Endothelial cell of umbilical vein (primary cell): ENCODE measurements around the gene TACSTD2. TPM values are rescaled to one million over a fixed set of nuclear protein-coding genes. Genes with fewer than 3 reads are reported as not detected.
"Not testable (repeated sequence)": the region's sequence is repeated elsewhere in the genome, so short reads cannot be mapped to it uniquely, and the experiment has no call there.

Experiments
- BruUV-seq: library from RNA; stranded (reverse); fragments of 400-500 nt; replicated peaks from 2 replicates; lab custom pipeline; 2021; lab: Mats Ljungman, UMichigan
- CTCF ChIA-PET: fragments of 300-600, 350-600 bp; sonication (Branson Sonifier 250); formaldehyde crosslinking; loops from one replicate; lab custom pipeline; 2021; ENCODE audit warnings: antibody characterized with exemption, inconsistent platforms; lab: Charles Lee
- POLR2A ChIA-PET: fragments of 300-600, 350-600 bp; sonication (Branson Sonifier 250); formaldehyde crosslinking; loops from one replicate; lab custom pipeline; 2021; ENCODE audit warnings: antibody characterized with exemption, inconsistent platforms; lab: Charles Lee
- DNase-seq: peaks from one replicate; pipeline ENCODE4 v3.0.0-alpha.2; 2011; ENCODE audit warnings: low read depth, low spot score
- FAIRE-seq: peaks from 2 replicates; lab custom pipeline; 2011; peaks lifted over from hg19 to GRCh38; lab: Jason Lieb, UNC
- H2AFZ ChIP-seq: 2 replicates; pipeline ENCODE4 v1.6.0; 2012; ENCODE audit warnings: low read depth, low read length, control low read depth, inconsistent platforms
- H3K27ac ChIP-seq: 2 replicates; pipeline ENCODE4 v1.5.1; 2011; ENCODE audit warnings: low read depth, mild to moderate bottlenecking, control low read depth, low read length, moderate library complexity; ENCODE audit not compliant: insufficient read depth
- H3K27me3 ChIP-seq, 2 experiments: 2 replicates each; pipeline versions ENCODE4 v1.6.0 to v1.6.1; 2011; ENCODE audit warnings: low read length in 2 of 2, mixed read lengths in 1 of 2; ENCODE audit not compliant: control insufficient read depth in 2 of 2, insufficient read depth in 2 of 2
- H3K36me3 ChIP-seq, 2 experiments: 2 replicates in 1 of 2; 3 replicates in 1 of 2; pipeline ENCODE4 v1.5.1; 2011; ENCODE audit warnings: low read length in 2 of 2, mild to moderate bottlenecking in 1 of 2, moderate library complexity in 1 of 2; ENCODE audit not compliant: control insufficient read depth in 2 of 2, insufficient read depth in 2 of 2; ENCODE audit errors: extremely low read depth in 1 of 2
- H3K4me1 ChIP-seq: 3 replicates; pipeline ENCODE4 v1.5.1; 2011; ENCODE audit warnings: mild to moderate bottlenecking, low read length; ENCODE audit not compliant: control insufficient read depth, insufficient read depth; ENCODE audit errors: extremely low read depth
- H3K4me2 ChIP-seq: 2 replicates; pipeline ENCODE4 v1.6.1; 2011; ENCODE audit warnings: low read length, control low read depth, mixed read lengths; ENCODE audit not compliant: insufficient read depth
- H3K4me3 ChIP-seq, 3 experiments: fragments of 200-600 bp in 1 of 3; sonication (generic), shearing (Covaris generic) in 1 of 3; replicated peaks in 1 of 3; 2 replicates each; pipeline ENCODE4 v1.5.1; 2011 to 2016; ENCODE audit warnings: control low read depth in 3 of 3, low read length in 3 of 3, mild to moderate bottlenecking in 2 of 3, inconsistent platforms in 1 of 3, low read depth in 1 of 3, moderate library complexity in 1 of 3; ENCODE audit not compliant: insufficient read depth in 1 of 3
- H3K79me2 ChIP-seq: 2 replicates; pipeline ENCODE4 v1.6.0; 2012; ENCODE audit warnings: low read length, inconsistent platforms; ENCODE audit not compliant: control insufficient read depth, insufficient read depth
- H3K9ac ChIP-seq: replicated peaks from 2 replicates; pipeline ENCODE3; 2011; ENCODE audit warnings: low read length, control low read depth; ENCODE audit not compliant: insufficient read depth; ENCODE audit errors: extremely low read depth
- H3K9me1 ChIP-seq: replicated peaks from 3 replicates; pipeline ENCODE4 v1.6.0; 2011; ENCODE audit warnings: mild to moderate bottlenecking, low read length; ENCODE audit not compliant: control insufficient read depth, insufficient read depth; ENCODE audit errors: extremely low read depth
- H3K9me3 ChIP-seq: replicated peaks from 2 replicates; pipeline ENCODE4 v1.5.1; 2012; ENCODE audit warnings: low read length, inconsistent platforms; ENCODE audit not compliant: control insufficient read depth, insufficient read depth
- H4K20me1 ChIP-seq: replicated peaks from 2 replicates; pipeline ENCODE3; 2011; ENCODE audit warnings: mild to moderate bottlenecking, low read length; ENCODE audit not compliant: control insufficient read depth, insufficient read depth; ENCODE audit errors: extremely low read depth
- CTCF ChIP-seq, 2 donors: IDR thresholded peaks; 1 replicate in 1 of 2; 2 replicates in 1 of 2; pipeline ENCODE4 v1.5.1; 2011; ENCODE audit warnings: low read length in 2 of 2, mild to moderate bottlenecking in 2 of 2, moderate library complexity in 2 of 2, control low read depth in 1 of 2, inconsistent platforms in 1 of 2, low read depth in 1 of 2; ENCODE audit not compliant: insufficient read depth in 1 of 2; ENCODE audit errors: extremely low read depth in 1 of 2
- EZH2 ChIP-seq: IDR thresholded peaks from 2 replicates; pipeline ENCODE4 v1.6.1; 2012; ENCODE audit warnings: borderline replicate concordance, low read depth, mild to moderate bottlenecking, moderate library complexity, low read length, inconsistent platforms; ENCODE audit not compliant: severe bottlenecking
- FOS ChIP-seq: IDR thresholded peaks from 2 replicates; pipeline ENCODE4 v1.6.1; 2011; ENCODE audit warnings: mild to moderate bottlenecking, low read length, moderate library complexity, borderline replicate concordance; ENCODE audit not compliant: insufficient read depth
- GATA2 ChIP-seq: IDR thresholded peaks from 2 replicates; pipeline ENCODE4 v1.7.0; 2011; ENCODE audit warnings: low read depth, mild to moderate bottlenecking, moderate library complexity, mixed read lengths, low read length; ENCODE audit not compliant: insufficient read length, insufficient read depth
- JUN ChIP-seq: IDR thresholded peaks from 2 replicates; pipeline ENCODE4 v1.6.1; 2011; ENCODE audit warnings: borderline replicate concordance, low read depth; ENCODE audit not compliant: insufficient read length, insufficient read depth
- MYC ChIP-seq: IDR thresholded peaks from one replicate; pipeline ENCODE4 v1.6.1; 2011; ENCODE audit warnings: mild to moderate bottlenecking, low read depth, low read length
- POLR2A ChIP-seq: IDR thresholded peaks from 2 replicates; pipeline ENCODE4 v1.6.1; 2012; ENCODE audit warnings: low read depth, mild to moderate bottlenecking, control low read depth, low read length
- POLR2AphosphoS5 ChIP-seq: IDR thresholded peaks from 2 replicates; pipeline ENCODE4 v1.6.1; 2012; ENCODE audit warnings: low read depth, mild to moderate bottlenecking, control low read depth, low read length, moderate library complexity; ENCODE audit not compliant: insufficient read depth
- dilution Hi-C: fragments of 300-500 bp; cut with MboI; formaldehyde crosslinking; loops from one replicate; pipeline ENCODE4 v1.15.0; 2019; ENCODE audit warnings: low sequenced_read_pairs; ENCODE audit not compliant: extremely low pct_ligation_motif_present
- intact Hi-C: fragments of 100-400 bp; cut with micrococcal nuclease; formaldehyde crosslinking; loops from one replicate; pipeline ENCODE4 v1.10.0; 2022
- polyA plus RNA-seq, 4 experiments: library from polyadenylated mRNA; depleted of rRNA in 3 of 4; stranded (reverse) in 3 of 4; unstranded in 1 of 4; fragments of >200 nt; gene quantifications; 2 replicates each; pipeline versions ENCODE4 v1.2.1 to v1.2.3, GENCODE V29; 2011 to 2012; ENCODE audit warnings: missing spikeins in 1 of 4
- total RNA-seq: library from RNA; stranded (reverse); gene quantifications from 2 replicates; pipeline ENCODE4 v1.2.3, GENCODE V29; 2021
- TF ChIP-seq, protein P1 (sequence below): IDR thresholded peaks from 2 replicates; pipeline ENCODE4 v1.6.1; 2011; ENCODE audit not compliant: insufficient read depth, insufficient read length

Gene TACSTD2
- total and polyA plus RNA-seq, 2 donors (not counting 3 experiments of a cell fraction or from before 2014, with no cell fraction given), result 30.7 to 43.3 TPM

DNA sequence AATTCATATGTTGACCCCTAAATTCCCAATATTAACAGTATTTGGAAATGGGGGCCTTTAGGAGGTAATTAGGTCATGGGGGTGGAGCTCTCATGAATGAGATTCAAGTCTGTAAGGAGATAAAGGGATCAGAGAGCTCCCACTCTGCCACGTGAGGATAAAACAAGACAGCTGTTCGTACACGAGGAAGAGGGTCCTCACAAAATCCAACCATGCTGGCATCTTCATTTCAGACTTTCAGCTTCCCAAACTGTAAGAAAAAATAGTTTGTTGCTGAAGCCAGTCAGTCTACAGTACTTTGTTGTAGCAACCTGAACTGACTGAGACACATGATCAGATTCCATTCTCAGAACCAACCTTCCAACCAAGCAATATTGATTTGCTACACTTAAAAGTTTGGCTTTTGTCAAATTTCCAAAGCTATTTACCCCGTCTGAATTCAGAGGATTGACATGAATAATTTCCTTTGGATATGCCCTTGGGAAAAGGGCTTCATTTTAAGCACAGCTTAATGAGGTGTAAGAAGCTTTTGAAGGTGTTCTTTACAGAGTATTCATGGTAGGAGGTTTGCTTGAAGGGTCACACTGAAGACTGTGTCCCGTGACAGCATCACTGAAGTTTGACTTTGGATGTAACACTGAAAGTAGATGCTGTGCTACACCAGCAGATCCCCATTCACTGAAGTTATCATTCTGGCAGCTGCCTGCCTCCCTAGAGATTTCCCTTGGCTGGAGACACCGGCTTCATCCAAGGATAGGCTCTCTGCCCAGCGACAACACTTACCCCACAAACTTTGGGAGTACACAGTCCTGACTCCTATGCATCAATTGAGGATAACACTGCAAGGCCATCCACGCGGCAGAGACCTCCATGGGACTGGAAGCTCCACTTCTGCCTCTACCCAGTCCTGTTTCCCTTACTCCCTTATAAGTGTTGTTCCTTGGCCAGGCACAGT lies 25.6 kb downstream of the TACSTD2 start:
- H3K9me1 ChIP-seq, result no peaks in the 10 kb centered on the region
- H4K20me1 ChIP-seq, result no peaks in the 10 kb centered on the region
- TF ChIP-seq, protein P1, sequence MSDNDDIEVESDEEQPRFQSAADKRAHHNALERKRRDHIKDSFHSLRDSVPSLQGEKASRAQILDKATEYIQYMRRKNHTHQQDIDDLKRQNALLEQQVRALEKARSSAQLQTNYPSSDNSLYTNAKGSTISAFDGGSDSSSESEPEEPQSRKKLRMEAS, result no peak
- TF ChIP-seq EZH2 (no peak), JUN (no peak), POLR2AphosphoS5 (no peak), MYC (no peak), GATA2 (no peak), CTCF (IDR thresholded peaks at IDR 0.05; ENCODE audit: extremely low read depth in 1 of 2, insufficient read depth in 1 of 2, low read depth in 1 of 2, low read length in 2 of 2) (no peak), POLR2A (no peak), FOS (no peak)
- no peak overlapping the region for H2AFZ ChIP-seq
- H3K9ac ChIP-seq, result no peak overlapping the region
- dilution Hi-C loops, result no loop called here
- no peaks in the 10 kb centered on the region for H3K9me3 ChIP-seq
- no peaks in the 10 kb centered on the region for H3K79me2 ChIP-seq
- no peak overlapping the region for H3K4me2 ChIP-seq
- H3K4me1 ChIP-seq, result no peaks in the 10 kb centered on the region
- peaks cover 3 to 6% of the 10 kb centered on the region in 2 experiments for H3K27me3 ChIP-seq
- no peaks in the 10 kb centered on the region for H3K36me3 ChIP-seq
- DNase-seq, result no peak
- ChIA-PET CTCF (interaction anchor here (1.6 kb wide), 1 partner anchor 101 kb away, joined by 8 read pairs; no protein-coding TSS in a partner anchor), POLR2A (no interaction called here)
- intact Hi-C loops, result no loop called here
- no peak overlapping the region for H3K27ac ChIP-seq
- no peak overlapping the region for H3K4me3 ChIP-seq
- no peak for FAIRE-seq
- BruUV-seq, result no TSS peak

- intact Hi-C loops, result loop anchor here (5.0 to 10.0 kb wide), 2 partner anchors 154 to 1582 kb away; partner anchors contain the start of gene C8B
- BruUV-seq, H2AFZ ChIP-seq, POLR2A ChIA-PET, H3K9ac ChIP-seq, H3K4me3 ChIP-seq, FAIRE-seq, H3K9me3 ChIP-seq, H3K36me3 ChIP-seq, dilution Hi-C loops, DNase-seq, H3K27ac ChIP-seq, H3K4me1 ChIP-seq, H3K9me1 ChIP-seq, H3K27me3 ChIP-seq, H3K79me2 ChIP-seq, H4K20me1 ChIP-seq, H3K4me2 ChIP-seq: not testable (repeated sequence)
- CTCF ChIA-PET, result interaction anchor here (1.3 to 5.1 kb wide), 2 partner anchors 70 to 103 kb away, joined by 4 to 73 read pairs; no protein-coding TSS in a partner anchor
These were observed 27.8 kb downstream of the TACSTD2 start for GRCh38 chr1:58549291-58549690.
